NOMO-1 treated with DMSO at 0.1 percent for 48 hours (cell line): ENCODE data around the gene TXLNB.
"Not testable (repeated sequence)": the region's sequence is repeated elsewhere in the genome, so short reads cannot be mapped to it uniquely, and the experiment has no call there.

Experiments
- DNase-seq: peaks from one replicate; lab custom pipeline; 2025; ENCODE audit not compliant: unreplicated experiment; lab: John Stamatoyannopoulos, UW

TXLNB gene

GRCh38 chr6:139313229-139313628 lies 21.4 kb upstream of the TXLNB start:
- DNase-seq = no peak

- no peak for DNase-seq
Observed at GRCh38 chr6:139311831-139312230, 20.0 kb upstream of the TXLNB start.

- DNase-seq = no peak
Observed at GRCh38 chr6:139308936-139309603, 17.3 kb upstream of the TXLNB start.

- DNase-seq = peak; percentile 78
Observed at GRCh38 chr6:139308286-139308916, 16.6 kb upstream of the TXLNB start.

GRCh38 chr6:139306291-139306981 lies 14.6 kb upstream of the TXLNB start:
- no peak for DNase-seq

- DNase-seq = no peak
Observed at GRCh38 chr6:139303185-139303584, 11.4 kb upstream of the TXLNB start.

GRCh38 chr6:139297921-139298320 lies 6.1 kb upstream of the TXLNB start:
- no peak for DNase-seq

GRCh38 chr6:139296927-139297326 lies 5.1 kb upstream of the TXLNB start:
- DNase-seq = peak; percentile 73

- no peak for DNase-seq
Observed at GRCh38 chr6:139295901-139296300, 4.1 kb upstream of the TXLNB start.

GRCh38 chr6:139294090-139294489 lies 2.3 kb upstream of the TXLNB start:
- DNase-seq = no peak

GRCh38 chr6:139293230-139293629 lies 1.4 kb upstream of the TXLNB start:
- DNase-seq = not testable (repeated sequence)

GRCh38 chr6:139290787-139291311 lies 949 bp downstream of the TXLNB start:
- peak; percentile 89 for DNase-seq

- DNase-seq = no peak
Observed at GRCh38 chr6:139289233-139289632, 2.6 kb downstream of the TXLNB start.

- DNase-seq = no peak
Observed at GRCh38 chr6:139288496-139289040, 3.2 kb downstream of the TXLNB start.

- DNase-seq = no peak
Observed at GRCh38 chr6:139287868-139288267, 3.9 kb downstream of the TXLNB start.

GRCh38 chr6:139286438-139286837 lies 5.4 kb downstream of the TXLNB start:
- not testable (repeated sequence) for DNase-seq

GRCh38 chr6:139285590-139285989 lies 6.2 kb downstream of the TXLNB start:
- no peak for DNase-seq

GRCh38 chr6:139284789-139285188 lies 7.0 kb downstream of the TXLNB start:
- no peak for DNase-seq

- no peak for DNase-seq
Observed at GRCh38 chr6:139282684-139283083, 9.1 kb downstream of the TXLNB start.

- DNase-seq = no peak
Observed at GRCh38 chr6:139278190-139278589, 13.6 kb downstream of the TXLNB start.

GRCh38 chr6:139277587-139277986 lies 14.2 kb downstream of the TXLNB start:
- no peak for DNase-seq

GRCh38 chr6:139277161-139277560 lies 14.6 kb downstream of the TXLNB start:
- DNase-seq = no peak
